Adrenal gland (tissue), 12 donors: ENCODE results near the gene TMEM37. TPM values are rescaled to one million over a fixed set of nuclear protein-coding genes. Genes with fewer than 3 reads are reported as not detected.

Experiments used
- DNase-seq, 7 donors: peaks; one replicate each; pipeline ENCODE4 v3.0.0-alpha.2; 2019 to 2020
- H3K27ac ChIP-seq, 5 donors: fragments of 200-600 bp; sonication (generic) in 4 of 5; 1 replicate in 3 of 5; 2 replicates in 2 of 5; pipeline versions ENCODE4 v1.5.1 to v1.8.0; 2016 to 2020; ENCODE audit warnings: mild to moderate bottlenecking in 1 of 5
- H3K27me3 ChIP-seq: fragments of 200-600 bp; 2 replicates; pipeline ENCODE4 v1.8.0; 2021
- H3K36me3 ChIP-seq, 2 donors: fragments of 200-600 bp; replicated peaks in 1 of 2; 1 replicate in 1 of 2; 2 replicates in 1 of 2; pipeline versions ENCODE4 v1.5.1 to v1.8.0; 2018 to 2022
- H3K4me1 ChIP-seq, 2 donors: fragments of 200-600 bp; replicated peaks in 1 of 2; 1 replicate in 1 of 2; 2 replicates in 1 of 2; pipeline versions ENCODE4 v1.5.1 to v1.8.0; 2018 to 2021
- H3K4me3 ChIP-seq, 4 donors: fragments of 200-600 bp; sonication (generic) in 3 of 4; one replicate each; pipeline ENCODE4 v1.5.1; 2016 to 2018
- H3K9me3 ChIP-seq, 3 donors: fragments of 200-600 bp; sonication (generic) in 1 of 3; replicated peaks in 1 of 3; 1 replicate in 2 of 3; 2 replicates in 1 of 3; pipeline versions ENCODE4 v1.5.1 to v1.8.0; 2016 to 2021
- CTCF ChIP-seq, 6 experiments: fragments of 450-650 bp in 4 of 6; fragments of 200-600 bp in 2 of 6; sonication (generic) in 1 of 6; IDR thresholded peaks; 1 replicate in 5 of 6; 2 replicates in 1 of 6; pipeline versions ENCODE4 v1.5.1 to v1.8.0; 2016 to 2021; ENCODE audit warnings: antibody characterized with exemption in 6 of 6, mild to moderate bottlenecking in 2 of 6, moderate library complexity in 1 of 6
- POLR2A ChIP-seq, 2 donors: fragments of 450-650 bp; IDR thresholded peaks; one replicate each; pipeline ENCODE4 v1.6.1; 2017; ENCODE audit warnings: antibody characterized with exemption in 2 of 2, mild to moderate bottlenecking in 2 of 2, moderate library complexity in 1 of 2
- WGBS, 4 donors: extraction: QIAGEN DNeasy Blood & Tissue Kit in 2 of 4; methylation state at CpG; one replicate each; pipeline versions ENCODE4 v1.1.5 to v1.1.7; 2013 to 2017; 5-methylcytosine and 5-hydroxymethylcytosine counted together
- intact Hi-C, 2 donors: fragments of 100-400 bp; cut with DNase I; formaldehyde crosslinking; loops; one replicate each; pipeline versions ENCODE4 v1.14.1 to v1.15.0; 2022 to 2023
- polyA plus RNA-seq, 3 donors: library from polyadenylated mRNA; stranded (reverse); fragments of 200-250 nt in 2 of 3; fragments of 350-450 nt in 1 of 3; fragmentation: Illumina TruSeq in 1 of 3; extraction: RNeasy Lipid Tissue Mini Kit (QIAGEN cat#74804) in 1 of 3; gene quantifications; one replicate each; pipeline ENCODE4 v1.2.3, GENCODE V29; 2013 to 2014
- total RNA-seq, 9 donors: library from RNA; depleted of rRNA in 4 of 9; stranded (reverse); fragments of >200 nt in 4 of 9; fragments of 120-200 nt in 1 of 9; fragmentation: NEBNext Ultra II Directional in 1 of 9; extraction: Animal tissue kit (Norgen Biotek cat#: 25700) in 1 of 9; gene quantifications; one replicate each; pipeline versions ENCODE4 v1.1.0 to v1.2.4, GENCODE V29; 2013 to 2023
- donor health status: healthy with polysubstance abuse.
- donor health status: Bipolar disorder and iron deficiency.
- donor health status: DM: yes; HTN: yes; CAD: no.
- donor health status: DM: no; HTN: no; CAD: no.
- donor health status: DM: no; HTN: no; CAD: no.
- donor health status: DM: yes; HTN: yes; CAD: no.

The TMEM37 gene
- total and polyA plus RNA-seq, 12 donors = 5.5 to 31.8 (median 14.7) TPM

GRCh38 chr2:119483896-119484718 lies 52.5 kb downstream of the TMEM37 start:
- Histone ChIP-seq H3K4me1 (peaks cover 12 to 32% of the 10 kb centered on the region in 2 donors), H3K9me3 (no peaks in the 10 kb centered on the region), H3K4me3 (no peak overlapping the region), H3K36me3 (no peaks in the 10 kb centered on the region), H3K27ac (no peak overlapping the region), H3K27me3 (no peaks in the 10 kb centered on the region)
- DNase-seq = peak in 1 of 7 donors; percentile 13
- WGBS, 4 donors = 90 to 93% (median 91%) methylated on average over 8 to 11 of the region's 11 CpGs
- TF ChIP-seq CTCF (IDR thresholded peaks at IDR 0.05) (no peak), POLR2A (IDR thresholded peaks at IDR 0.05) (no peak)
- intact Hi-C loops = no loop called here

DNA sequence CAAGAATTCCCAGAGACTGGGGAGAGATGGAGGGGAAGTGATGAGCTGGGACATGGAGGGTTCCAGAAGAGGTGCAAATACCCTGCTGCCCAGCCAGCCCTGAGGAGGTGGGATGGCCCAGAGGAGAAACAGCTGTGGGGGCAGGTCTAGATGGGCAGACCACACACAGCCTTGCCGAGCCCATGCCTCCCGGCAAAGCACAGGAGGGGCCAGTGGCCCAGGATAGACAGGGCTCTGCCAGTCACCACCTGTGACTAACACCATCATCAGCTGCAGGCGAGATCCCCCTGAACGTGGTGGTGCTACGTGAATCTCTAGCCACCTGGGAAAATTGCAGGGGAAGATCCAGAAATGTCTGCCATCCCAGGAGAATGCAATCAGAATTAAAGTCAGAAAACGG lies 53.2 kb downstream of the TMEM37 start:
- Histone ChIP-seq H3K4me3 (no peak overlapping the region), H3K27me3 (no peaks in the 10 kb centered on the region), H3K9me3 (no peaks in the 10 kb centered on the region), H3K36me3 (no peaks in the 10 kb centered on the region), H3K27ac (no peak overlapping the region), H3K4me1 (peaks cover 12 to 32% of the 10 kb centered on the region in 2 donors)
- intact Hi-C loops = no loop called here
- WGBS, 4 donors = 53 to 75% (median 71%) methylated on average over 4 to 6 of the region's 6 CpGs
- TF ChIP-seq CTCF (IDR thresholded peaks at IDR 0.05) (no peak), POLR2A (IDR thresholded peaks at IDR 0.05) (no peak)
- peak in 2 of 7 donors; percentile 14 to 48 for DNase-seq

DNA sequence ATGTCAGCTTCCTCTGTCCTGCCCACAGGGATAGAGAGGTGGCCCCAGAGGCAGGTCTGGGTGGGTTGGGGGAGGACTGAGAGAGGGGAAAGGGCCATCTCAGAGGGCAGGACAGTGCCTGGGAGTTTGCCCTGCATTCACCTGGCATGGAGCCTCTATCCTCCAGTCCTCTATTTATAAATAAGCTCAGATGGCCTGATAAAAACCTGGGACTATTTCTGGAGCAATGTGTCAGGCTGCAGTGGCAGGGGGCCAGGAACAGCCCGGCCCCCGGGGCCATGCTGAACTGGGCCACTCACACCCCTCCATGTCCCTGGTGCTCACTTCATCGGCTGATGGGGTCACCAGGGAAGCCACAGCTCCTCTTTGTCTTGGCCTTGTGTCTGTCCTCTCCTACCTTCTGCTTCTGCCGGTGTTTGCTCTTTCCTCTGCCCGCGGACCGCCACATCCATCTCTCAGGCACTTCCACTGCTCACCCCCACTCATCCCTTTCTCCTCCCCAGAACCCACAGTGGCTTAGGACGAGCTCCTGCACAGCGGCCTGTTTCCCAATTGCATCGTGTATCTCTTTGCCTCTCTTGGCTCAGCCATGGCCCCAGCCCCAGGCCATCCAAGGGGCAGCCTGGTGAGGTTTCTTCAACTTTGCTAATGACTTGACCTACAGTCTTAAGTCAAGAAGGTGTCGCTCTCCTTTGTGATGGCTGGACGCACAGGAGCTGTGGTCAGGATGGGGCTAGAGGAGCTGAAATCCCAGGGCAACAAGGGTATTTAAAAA lies 53.9 kb downstream of the TMEM37 start:
- TF ChIP-seq POLR2A (IDR thresholded peaks at IDR 0.05) = no peak
- no peak for TF ChIP-seq CTCF (IDR thresholded peaks at IDR 0.05)
- H3K36me3 ChIP-seq = no peaks in the 10 kb centered on the region
- intact Hi-C loops = no loop called here
- H3K27ac ChIP-seq = peak overlapping the region in 1 of 5 donors; percentile 38
- H3K9me3 ChIP-seq = no peaks in the 10 kb centered on the region
- H3K27me3 ChIP-seq = no peaks in the 10 kb centered on the region
- DNase-seq = peak; percentile 35 to 74 (median 61)
- no peak overlapping the region for H3K4me3 ChIP-seq
- H3K4me1 ChIP-seq = peaks cover 12 to 32% of the 10 kb centered on the region in 2 donors
- 59 to 81% (median 67%) methylated on average over 10 to 12 of the region's 12 CpGs for WGBS, 4 donors

DNA sequence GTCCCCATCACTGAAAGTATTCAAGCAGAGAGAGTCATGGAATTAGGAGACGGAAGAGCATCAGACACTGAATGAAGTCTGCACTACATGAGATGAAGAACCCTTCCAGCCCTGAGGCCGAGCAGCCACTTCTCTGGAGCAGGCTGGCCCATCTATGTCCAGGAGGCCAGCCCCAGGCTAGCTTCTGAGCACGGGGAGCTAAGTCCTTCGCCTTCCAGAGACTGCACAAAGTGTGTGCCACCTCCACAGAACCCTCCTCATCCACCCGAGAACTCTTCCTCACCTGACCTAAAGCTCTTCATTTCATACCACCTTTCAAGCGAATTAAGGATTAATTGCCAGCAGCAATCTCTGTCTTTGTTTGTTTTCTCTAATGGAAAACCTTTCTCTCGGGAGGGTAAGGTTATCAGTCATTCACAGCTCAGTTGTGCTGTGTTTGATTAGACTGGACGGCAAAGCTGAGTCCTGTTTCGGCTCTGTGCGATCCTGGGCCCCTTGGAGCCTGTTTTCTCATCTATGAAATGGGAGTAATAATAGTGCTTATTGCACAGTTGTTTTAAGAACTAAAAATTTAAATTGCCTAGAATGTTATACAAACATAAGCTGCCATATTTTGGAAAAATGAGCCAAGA lies 54.7 kb downstream of the TMEM37 start:
- Histone ChIP-seq H3K4me3 (no peak overlapping the region), H3K27ac (peak overlapping the region in 2 of 5 donors; percentile 43 to 61), H3K36me3 (no peaks in the 10 kb centered on the region), H3K27me3 (no peaks in the 10 kb centered on the region), H3K9me3 (no peaks in the 10 kb centered on the region), H3K4me1 (peaks cover 12 to 32% of the 10 kb centered on the region in 2 donors)
- WGBS, 4 donors = 91 to 95% (median 93%) methylated on average over 9 to 10 of the region's 10 CpGs
- DNase-seq = peak in 2 of 7 donors; percentile 8 to 41
- intact Hi-C loops = no loop called here
- TF ChIP-seq CTCF (IDR thresholded peaks at IDR 0.05) (no peak), POLR2A (IDR thresholded peaks at IDR 0.05) (no peak)
